HEK293 (cell line): ENCODE data around the gene RNF2.

Source experiments
- CTCF ChIA-PET: fragments of 350-600 bp; formaldehyde crosslinking; extraction: SDS; loops from one replicate; lab custom pipeline; 2021; ENCODE audit warnings: antibody characterized with exemption; lab: Yijun Ruan, JAX
- POLR2A ChIA-PET: fragments of 300-600 bp; formaldehyde crosslinking; extraction: SDS; loops from one replicate; lab custom pipeline; 2020; ENCODE audit warnings: antibody characterized with exemption, inconsistent platforms; lab: Yijun Ruan, JAX
- H3K27ac ChIP-seq: fragments of 200-500 bp; sonication (Bioruptor generic); 2 replicates; pipeline ENCODE4 v1.5.1; 2014; ENCODE audit warnings: low read depth, low read length, control low read depth, inconsistent platforms; ENCODE audit errors: extremely low read depth
- H3K36me3 ChIP-seq, 2 experiments: fragments of 200-500 bp in 1 of 2; sonication (Bioruptor generic) in 1 of 2; 1 replicate in 1 of 2; 2 replicates in 1 of 2; pipeline ENCODE4 v1.5.1; 2014 to 2017; ENCODE audit warnings: inconsistent platforms in 2 of 2, low read length in 2 of 2; ENCODE audit not compliant: control insufficient read depth in 2 of 2, insufficient read depth in 1 of 2
- H3K4me1 ChIP-seq: fragments of 200-500 bp; sonication (Bioruptor generic); 2 replicates; pipeline ENCODE4 v1.5.1; 2014; ENCODE audit warnings: mild to moderate bottlenecking, low read length, inconsistent platforms; ENCODE audit not compliant: control insufficient read depth, insufficient read depth
- H3K4me3 ChIP-seq: 2 replicates; pipeline ENCODE4 v1.5.1; 2011; ENCODE audit warnings: low read depth, mild to moderate bottlenecking, control low read depth, low read length, moderate library complexity
- H3K9me3 ChIP-seq: fragments of 200-500 bp; sonication (Bioruptor generic); 2 replicates; pipeline ENCODE4 v1.5.1; 2014; ENCODE audit warnings: low read depth, low read length, inconsistent platforms; ENCODE audit not compliant: control insufficient read depth, insufficient read depth
- FEZF1 ChIP-seq: fragments of 450-650 bp; formaldehyde crosslinking; IDR thresholded peaks from 2 replicates; pipeline ENCODE4 v1.5.1; 2016; ENCODE audit warnings: missing biosample characterization, missing genetic modification characterization
- GLIS2 ChIP-seq: fragments of 450-650 bp; formaldehyde crosslinking; IDR thresholded peaks from 2 replicates; pipeline ENCODE4 v1.5.1; 2016; ENCODE audit warnings: missing biosample characterization, missing genetic modification characterization
- HOXA7 ChIP-seq: sonication (generic); formaldehyde crosslinking; IDR thresholded peaks from 2 replicates; pipeline ENCODE4 v1.8.1; 2022; ENCODE audit warnings: missing genetic modification reagents, borderline replicate concordance
- HOXC10 ChIP-seq: sonication (generic); formaldehyde crosslinking; IDR thresholded peaks from 2 replicates; pipeline ENCODE4 v1.8.1; 2023; ENCODE audit warnings: mild to moderate bottlenecking, missing genetic modification reagents
- INSM2 ChIP-seq: fragments of 450-650 bp; formaldehyde crosslinking; IDR thresholded peaks from 2 replicates; pipeline ENCODE4 v1.5.1; 2016; ENCODE audit warnings: missing biosample characterization, missing genetic modification characterization
- SCRT2 ChIP-seq: fragments of 450-650 bp; formaldehyde crosslinking; IDR thresholded peaks from 2 replicates; pipeline ENCODE4 v1.5.1; 2016; ENCODE audit warnings: missing biosample characterization, missing genetic modification characterization
- ZBTB48 ChIP-seq: fragments of 450-650 bp; formaldehyde crosslinking; IDR thresholded peaks from 2 replicates; pipeline ENCODE4 v1.5.1; 2016; ENCODE audit warnings: missing biosample characterization, missing genetic modification characterization
- ZEB2 ChIP-seq: fragments of 450-650 bp; formaldehyde crosslinking; IDR thresholded peaks from 2 replicates; pipeline ENCODE4 v1.5.1; 2016; ENCODE audit warnings: missing biosample characterization, missing genetic modification characterization
- ZFP37 ChIP-seq: fragments of 450-650 bp; formaldehyde crosslinking; IDR thresholded peaks from 2 replicates; pipeline ENCODE4 v1.5.1; 2016; ENCODE audit warnings: missing biosample characterization, missing genetic modification characterization
- ZFP69B ChIP-seq: fragments of 450-650 bp; formaldehyde crosslinking; IDR thresholded peaks from 2 replicates; pipeline ENCODE4 v1.5.1; 2016; ENCODE audit warnings: missing biosample characterization, missing genetic modification characterization
- ZNF114 ChIP-seq: fragments of 450-650 bp; formaldehyde crosslinking; IDR thresholded peaks from 2 replicates; pipeline ENCODE4 v1.5.0; 2017; ENCODE audit warnings: missing biosample characterization, missing genetic modification characterization
- ZNF138 ChIP-seq: fragments of 450-650 bp; formaldehyde crosslinking; IDR thresholded peaks from 2 replicates; pipeline ENCODE4 v1.5.1; 2016; ENCODE audit warnings: missing biosample characterization, missing genetic modification characterization, borderline replicate concordance
- ZNF169 ChIP-seq: fragments of 450-650 bp; formaldehyde crosslinking; IDR thresholded peaks from 2 replicates; pipeline ENCODE4 v1.5.1; 2016; ENCODE audit warnings: missing biosample characterization, missing genetic modification characterization
- ZNF248 ChIP-seq: fragments of 450-650 bp; formaldehyde crosslinking; IDR thresholded peaks from 2 replicates; pipeline ENCODE4 v1.5.1; 2017; ENCODE audit warnings: missing biosample characterization, missing genetic modification characterization
- ZNF280C ChIP-seq: fragments of 450-650 bp; formaldehyde crosslinking; IDR thresholded peaks from 2 replicates; pipeline ENCODE4 v1.5.1; 2016; ENCODE audit warnings: missing biosample characterization, missing genetic modification characterization
- ZNF354C ChIP-seq: fragments of 450-650 bp; formaldehyde crosslinking; IDR thresholded peaks from 2 replicates; pipeline ENCODE4 v1.5.1; 2016; ENCODE audit warnings: missing biosample characterization, missing genetic modification characterization, low read depth, borderline replicate concordance
- ZNF37A ChIP-seq: fragments of 450-650 bp; IDR thresholded peaks from 2 replicates; pipeline ENCODE4 v1.5.1; 2018; ENCODE audit warnings: missing biosample characterization, missing genetic modification characterization
- ZNF398 ChIP-seq: fragments of 450-650 bp; formaldehyde crosslinking; IDR thresholded peaks from 2 replicates; pipeline ENCODE4 v1.5.1; 2017; ENCODE audit warnings: missing biosample characterization, missing genetic modification characterization
- ZNF416 ChIP-seq: fragments of 450-650 bp; formaldehyde crosslinking; IDR thresholded peaks from 2 replicates; pipeline ENCODE4 v1.5.1; 2016; ENCODE audit warnings: missing biosample characterization, missing genetic modification characterization
- ZNF48 ChIP-seq: fragments of 450-650 bp; formaldehyde crosslinking; IDR thresholded peaks from 2 replicates; pipeline ENCODE4 v1.5.1; 2016; ENCODE audit warnings: missing biosample characterization, missing genetic modification characterization
- ZNF596 ChIP-seq: fragments of 450-650 bp; IDR thresholded peaks from 2 replicates; pipeline ENCODE4 v1.5.0; 2018; ENCODE audit warnings: missing biosample characterization, mild to moderate bottlenecking, missing genetic modification characterization, moderate library complexity
- ZNF664 ChIP-seq: fragments of 450-650 bp; formaldehyde crosslinking; IDR thresholded peaks from 2 replicates; pipeline ENCODE4 v1.5.1; 2016; ENCODE audit warnings: missing biosample characterization, missing genetic modification characterization
- ZNF76 ChIP-seq: fragments of 450-650 bp; formaldehyde crosslinking; IDR thresholded peaks from 2 replicates; pipeline ENCODE4; 2016; ENCODE audit warnings: low read depth, missing biosample characterization, missing genetic modification characterization, borderline replicate concordance
- ZNF791 ChIP-seq: fragments of 450-650 bp; formaldehyde crosslinking; IDR thresholded peaks from 2 replicates; pipeline ENCODE4 v1.5.1; 2016; ENCODE audit warnings: missing biosample characterization, missing genetic modification characterization
- ZXDB ChIP-seq: fragments of 450-650 bp; formaldehyde crosslinking; IDR thresholded peaks from 2 replicates; pipeline ENCODE4 v1.5.1; 2016; ENCODE audit warnings: missing biosample characterization, missing genetic modification characterization
- TF ChIP-seq, protein P1 (sequence below): fragments of 450-650 bp; IDR thresholded peaks from 2 replicates; pipeline ENCODE4 v1.5.1; 2018; ENCODE audit warnings: missing biosample characterization, mild to moderate bottlenecking, missing genetic modification characterization
- TF ChIP-seq, protein P2 (sequence below): fragments of 450-650 bp; formaldehyde crosslinking; IDR thresholded peaks from 2 replicates; pipeline ENCODE4 v1.5.1; 2017; ENCODE audit warnings: missing biosample characterization, missing genetic modification characterization
- TF ChIP-seq, protein P3 (sequence below): fragments of 450-650 bp; IDR thresholded peaks from 2 replicates; pipeline ENCODE4 v1.5.1; 2018; ENCODE audit warnings: missing biosample characterization, missing genetic modification characterization

Gene RNF2

DNA sequence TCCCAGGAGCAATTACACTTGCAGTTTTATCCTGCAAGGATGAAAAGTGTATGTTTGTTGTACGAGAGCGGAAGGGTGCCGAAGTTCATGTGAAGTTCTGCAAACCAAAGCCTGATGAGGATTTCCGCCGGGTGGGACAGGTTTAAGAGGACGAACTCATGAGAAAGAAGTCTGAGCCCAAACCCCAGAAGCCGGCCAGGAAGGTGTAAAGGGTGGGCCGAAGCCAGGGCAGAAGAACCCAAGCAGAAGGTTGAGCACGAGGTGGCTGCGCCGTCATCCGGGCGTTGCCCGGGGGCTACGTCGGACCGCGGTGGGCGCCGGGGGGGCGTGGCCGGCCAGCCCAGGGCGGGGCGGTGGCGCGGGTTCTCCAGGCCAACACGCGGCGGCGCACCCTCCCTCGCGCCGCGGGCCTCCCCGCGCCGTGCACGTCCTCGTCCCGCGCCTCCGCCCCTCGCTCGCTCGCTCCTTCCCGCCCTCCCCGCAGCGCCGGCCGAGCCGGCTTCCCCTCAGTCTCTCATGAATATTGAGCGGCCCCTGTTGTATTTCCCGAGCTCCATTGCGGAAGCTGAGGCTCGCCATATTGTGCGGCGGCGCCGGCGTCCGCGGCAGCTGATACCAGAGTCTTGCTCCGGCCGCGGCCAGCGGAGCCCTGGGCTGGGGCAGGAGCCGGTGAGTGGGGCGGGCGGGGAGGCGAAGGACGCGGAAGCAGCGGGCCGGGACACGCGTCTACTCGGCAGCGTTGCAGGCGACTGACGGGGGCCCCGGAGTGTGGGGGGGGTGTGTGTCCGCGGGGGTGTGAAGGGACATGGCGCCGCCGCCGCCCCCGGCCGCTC is at the start of gene RNF2:
TSS of gene RNF2 (plus strand) at position 578 of the 833 bp plus-strand sequence. CDS start 41,996 bp downstream, outside the sequence.
- peaks cover 11% of the 10 kb centered on the region for H3K4me1 ChIP-seq
- no peaks in the 10 kb centered on the region for H3K9me3 ChIP-seq
- no peaks in the 10 kb centered on the region for H3K36me3 ChIP-seq
- H3K4me3 ChIP-seq = peak within 1 kb of the TSS; percentile 77
- H3K27ac ChIP-seq = peak within 1 kb of the TSS; percentile 76
- ChIA-PET POLR2A (interaction anchor here (0.5 to 2.0 kb wide), 8 partner anchors 10 to 129 kb away, joined by 3 to 8 read pairs (median 4); partner anchors contain the start of genes SWT1 and TRMT1L), CTCF (interaction anchor here (0.7 to 2.3 kb wide), 4 partner anchors 12 to 238 kb away, joined by 3 to 8 read pairs (median 4); no protein-coding TSS in a partner anchor)
- TF ChIP-seq ZNF138 (tag by site-specific recombination) = no peak
- TF ChIP-seq HOXA7 (CRISPR knock-in tag) = no peak
- TF ChIP-seq ZNF169 (tag by site-specific recombination) = no peak
- no peak for TF ChIP-seq HOXC10
- peak; percentile 70 for TF ChIP-seq ZNF398 (tag by site-specific recombination)
- no peak for TF ChIP-seq INSM2 (tag by site-specific recombination)
- TF ChIP-seq ZNF791 (tag by site-specific recombination) = no peak
- no peak for TF ChIP-seq ZNF354C (tag by site-specific recombination)
- TF ChIP-seq ZNF248 (tag by site-specific recombination) = no peak
- TF ChIP-seq, protein P1, sequence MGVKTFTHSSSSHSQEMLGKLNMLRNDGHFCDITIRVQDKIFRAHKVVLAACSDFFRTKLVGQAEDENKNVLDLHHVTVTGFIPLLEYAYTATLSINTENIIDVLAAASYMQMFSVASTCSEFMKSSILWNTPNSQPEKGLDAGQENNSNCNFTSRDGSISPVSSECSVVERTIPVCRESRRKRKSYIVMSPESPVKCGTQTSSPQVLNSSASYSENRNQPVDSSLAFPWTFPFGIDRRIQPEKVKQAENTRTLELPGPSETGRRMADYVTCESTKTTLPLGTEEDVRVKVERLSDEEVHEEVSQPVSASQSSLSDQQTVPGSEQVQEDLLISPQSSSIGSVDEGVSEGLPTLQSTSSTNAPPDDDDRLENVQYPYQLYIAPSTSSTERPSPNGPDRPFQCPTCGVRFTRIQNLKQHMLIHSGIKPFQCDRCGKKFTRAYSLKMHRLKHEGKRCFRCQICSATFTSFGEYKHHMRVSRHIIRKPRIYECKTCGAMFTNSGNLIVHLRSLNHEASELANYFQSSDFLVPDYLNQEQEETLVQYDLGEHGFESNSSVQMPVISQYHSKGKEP (tag by site-specific recombination) = no peak
- no peak for TF ChIP-seq GLIS2 (tag by site-specific recombination)
- TF ChIP-seq ZNF76 (tag by site-specific recombination) = peak; percentile 75
- no peak for TF ChIP-seq FEZF1 (tag by site-specific recombination)
- TF ChIP-seq ZNF416 (tag by site-specific recombination) = no peak
- TF ChIP-seq ZFP69B (tag by site-specific recombination) = no peak
- peak; percentile 52 for TF ChIP-seq ZNF596 (tag by site-specific recombination)
- no peak for TF ChIP-seq ZNF664 (tag by site-specific recombination)
- TF ChIP-seq ZNF114 = no peak
- TF ChIP-seq ZEB2 (tag by site-specific recombination) = no peak; the same call in 1 of the 2 replicates
- TF ChIP-seq ZNF48 = no peak
- TF ChIP-seq ZFP37 = no peak
- TF ChIP-seq ZXDB (tag by site-specific recombination) = no peak; the same call in 1 of the 2 replicates
- TF ChIP-seq ZBTB48 (tag by site-specific recombination) = no peak
- TF ChIP-seq, protein P2, sequence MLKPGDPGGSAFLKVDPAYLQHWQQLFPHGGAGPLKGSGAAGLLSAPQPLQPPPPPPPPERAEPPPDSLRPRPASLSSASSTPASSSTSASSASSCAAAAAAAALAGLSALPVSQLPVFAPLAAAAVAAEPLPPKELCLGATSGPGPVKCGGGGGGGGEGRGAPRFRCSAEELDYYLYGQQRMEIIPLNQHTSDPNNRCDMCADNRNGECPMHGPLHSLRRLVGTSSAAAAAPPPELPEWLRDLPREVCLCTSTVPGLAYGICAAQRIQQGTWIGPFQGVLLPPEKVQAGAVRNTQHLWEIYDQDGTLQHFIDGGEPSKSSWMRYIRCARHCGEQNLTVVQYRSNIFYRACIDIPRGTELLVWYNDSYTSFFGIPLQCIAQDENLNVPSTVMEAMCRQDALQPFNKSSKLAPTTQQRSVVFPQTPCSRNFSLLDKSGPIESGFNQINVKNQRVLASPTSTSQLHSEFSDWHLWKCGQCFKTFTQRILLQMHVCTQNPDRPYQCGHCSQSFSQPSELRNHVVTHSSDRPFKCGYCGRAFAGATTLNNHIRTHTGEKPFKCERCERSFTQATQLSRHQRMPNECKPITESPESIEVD (tag by site-specific recombination) = no peak
- no peak for TF ChIP-seq ZNF37A (tag by site-specific recombination)
- TF ChIP-seq SCRT2 = no peak
- TF ChIP-seq, protein P3, sequence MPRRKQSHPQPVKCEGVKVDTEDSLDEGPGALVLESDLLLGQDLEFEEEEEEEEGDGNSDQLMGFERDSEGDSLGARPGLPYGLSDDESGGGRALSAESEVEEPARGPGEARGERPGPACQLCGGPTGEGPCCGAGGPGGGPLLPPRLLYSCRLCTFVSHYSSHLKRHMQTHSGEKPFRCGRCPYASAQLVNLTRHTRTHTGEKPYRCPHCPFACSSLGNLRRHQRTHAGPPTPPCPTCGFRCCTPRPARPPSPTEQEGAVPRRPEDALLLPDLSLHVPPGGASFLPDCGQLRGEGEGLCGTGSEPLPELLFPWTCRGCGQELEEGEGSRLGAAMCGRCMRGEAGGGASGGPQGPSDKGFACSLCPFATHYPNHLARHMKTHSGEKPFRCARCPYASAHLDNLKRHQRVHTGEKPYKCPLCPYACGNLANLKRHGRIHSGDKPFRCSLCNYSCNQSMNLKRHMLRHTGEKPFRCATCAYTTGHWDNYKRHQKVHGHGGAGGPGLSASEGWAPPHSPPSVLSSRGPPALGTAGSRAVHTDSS = no peak
- no peak for TF ChIP-seq ZNF280C (tag by site-specific recombination)
